HCT116 (cell line): ENCODE data around the gene CNGA3. TPM values are rescaled to one million over a fixed set of nuclear protein-coding genes. Genes with fewer than 3 reads are reported as not detected.

Experiments used
- ATAC-seq: fragments of 200-7000 bp; cut with Tn5 transposase; 2 replicates; pipeline ENCODE4 v1.9.1; 2020; ENCODE audit warnings: mild to moderate bottlenecking, moderate library complexity
- BruUV-seq: library from RNA; stranded (reverse); fragments of 400-500 nt; replicated peaks from 2 replicates; lab custom pipeline; 2021; lab: Mats Ljungman, UMichigan
- CTCF ChIA-PET: fragments of 300-600 bp; sonication (Branson Sonifier 250); formaldehyde crosslinking; loops from one replicate; lab custom pipeline; 2021; ENCODE audit warnings: antibody characterized with exemption; lab: Charles Lee
- POLR2A ChIA-PET: fragments of 300-600, 350-600 bp; sonication (Branson Sonifier 250); formaldehyde crosslinking; loops from one replicate; lab custom pipeline; 2021; ENCODE audit warnings: antibody characterized with exemption; lab: Charles Lee
- RAD21 ChIA-PET, 2 experiments: fragments of 300-600 bp; sonication (Branson Sonifier 250); formaldehyde crosslinking; loops; one replicate each; lab custom pipeline; 2023; ENCODE audit warnings: low total read pairs in 2 of 2; ENCODE audit not compliant: uncharacterized antibody in 2 of 2, unreplicated experiment in 2 of 2, low non-redundant PET in 1 of 2; lab: Charles Lee
- DNase-seq: peaks from one replicate; pipeline ENCODE4 v3.0.0-alpha.2; 2010; ENCODE audit warnings: low read depth, low spot score
- H2AFZ ChIP-seq: fragments of 200-600 bp; shearing (Covaris generic), sonication (generic); 2 replicates; pipeline ENCODE4 v1.6.1; 2017; ENCODE audit warnings: low read depth, mixed run types, mixed read lengths, antibody characterized with exemption, low read length; ENCODE audit not compliant: poor library complexity, severe bottlenecking
- H3K27ac ChIP-seq: 2 replicates; pipeline ENCODE4 v1.5.1; 2012; ENCODE audit warnings: low read depth, low read length
- H3K27me3 ChIP-seq: fragments of 200-600 bp; sonication (generic); 2 replicates; pipeline ENCODE4 v1.6.1; 2016; ENCODE audit warnings: mixed run types, low read length, mixed read lengths; ENCODE audit not compliant: insufficient read depth
- H3K36me3 ChIP-seq, 2 experiments: fragments of 200-500 bp in 1 of 2; fragments of 200-600 bp in 1 of 2; sonication (Bioruptor generic) in 1 of 2; sonication (generic) in 1 of 2; 2 replicates each; pipeline versions ENCODE4 v1.5.1 to v1.6.1; 2014 to 2016; ENCODE audit warnings: low read length in 2 of 2, inconsistent platforms in 1 of 2, mixed read lengths in 1 of 2, mixed run types in 1 of 2; ENCODE audit not compliant: insufficient read depth in 2 of 2, control insufficient read depth in 1 of 2
- H3K4me1 ChIP-seq, 2 experiments: fragments of 200-600 bp in 1 of 2; sonication (generic) in 1 of 2; 2 replicates each; pipeline versions ENCODE4 v1.5.1 to v1.6.1; 2012 to 2017; ENCODE audit warnings: low read length in 2 of 2, inconsistent platforms in 1 of 2, mild to moderate bottlenecking in 1 of 2, mixed read lengths in 1 of 2, mixed run types in 1 of 2, moderate library complexity in 1 of 2; ENCODE audit not compliant: insufficient read depth in 2 of 2, control insufficient read depth in 1 of 2
- H3K4me2 ChIP-seq: fragments of 200-600 bp; sonication (generic); 2 replicates; pipeline ENCODE4 v1.6.1; 2017; ENCODE audit warnings: mixed run types, low read length, mixed read lengths
- H3K4me3 ChIP-seq, 2 experiments: fragments of 200-600 bp in 1 of 2; sonication (generic) in 1 of 2; replicated peaks in 1 of 2; 2 replicates each; pipeline ENCODE4 v1.5.1; 2011 to 2016; ENCODE audit warnings: low read length in 2 of 2, control low read depth in 1 of 2, low read depth in 1 of 2, mild to moderate bottlenecking in 1 of 2, mixed read lengths in 1 of 2, mixed run types in 1 of 2
- H3K79me2 ChIP-seq: fragments of 200-600 bp; sonication (generic); 2 replicates; pipeline ENCODE4 v1.6.1; 2017; ENCODE audit warnings: mild to moderate bottlenecking, mixed run types, low read length, moderate library complexity, mixed read lengths; ENCODE audit not compliant: insufficient read depth
- H3K9ac ChIP-seq: fragments of 200-600 bp; sonication (generic); 2 replicates; pipeline ENCODE4 v1.6.1; 2016; ENCODE audit warnings: low read length, mixed read lengths
- H3K9me2 ChIP-seq: fragments of 200-600 bp; sonication (generic), shearing (Covaris generic); 2 replicates; pipeline ENCODE4 v1.6.1; 2017; ENCODE audit warnings: mixed run types, mild to moderate bottlenecking, moderate library complexity; ENCODE audit not compliant: insufficient read depth
- H3K9me3 ChIP-seq, 2 experiments: fragments of 200-500 bp in 1 of 2; fragments of 200-600 bp in 1 of 2; sonication (Bioruptor generic) in 1 of 2; sonication (generic) in 1 of 2; 2 replicates each; pipeline ENCODE4 v1.6.1; 2014 to 2017; ENCODE audit warnings: low read length in 2 of 2, mixed read lengths in 2 of 2, inconsistent platforms in 1 of 2, low read depth in 1 of 2, mild to moderate bottlenecking in 1 of 2, mixed run types in 1 of 2, moderate library complexity in 1 of 2; ENCODE audit not compliant: control insufficient read depth in 1 of 2, insufficient read depth in 1 of 2
- H4K20me1 ChIP-seq: fragments of 200-600 bp; sonication (generic), shearing (Covaris generic); 2 replicates; pipeline ENCODE4 v1.6.1; 2017; ENCODE audit warnings: mixed run types, mild to moderate bottlenecking, moderate library complexity; ENCODE audit not compliant: insufficient read depth
- ATF3 ChIP-seq: IDR thresholded peaks from 2 replicates; pipeline ENCODE4 v1.6.1; 2012
- CEBPB ChIP-seq: IDR thresholded peaks from 2 replicates; pipeline ENCODE4 v1.6.1; 2012; ENCODE audit warnings: low read depth
- EGR1 ChIP-seq: IDR thresholded peaks from 2 replicates; pipeline ENCODE4 v1.6.1; 2012; ENCODE audit warnings: low read depth
- ELF1 ChIP-seq: IDR thresholded peaks from 2 replicates; pipeline ENCODE4 v1.6.1; 2012; ENCODE audit warnings: low read depth, borderline replicate concordance
- EZH2 ChIP-seq: fragments of 200-600 bp; sonication (generic); IDR thresholded peaks from 2 replicates; pipeline ENCODE4 v1.6.1; 2017; ENCODE audit warnings: antibody characterized with exemption, mixed run types
- EZH2phosphoT487 ChIP-seq: fragments of 200-600 bp; IDR thresholded peaks from 2 replicates; pipeline ENCODE4 v1.6.1; 2018; ENCODE audit warnings: antibody characterized with exemption, borderline replicate concordance
- POLR2A ChIP-seq: IDR thresholded peaks from 2 replicates; pipeline ENCODE4 v1.7.0; 2011; ENCODE audit warnings: borderline replicate concordance; ENCODE audit not compliant: insufficient read depth, insufficient read length; ENCODE audit errors: extremely low read depth
- POLR2AphosphoS5 ChIP-seq: IDR thresholded peaks from 2 replicates; pipeline ENCODE4 v1.6.1; 2011; ENCODE audit warnings: mild to moderate bottlenecking, low read depth, low read length, moderate library complexity
- RAD21 ChIP-seq: IDR thresholded peaks from 2 replicates; pipeline ENCODE4 v1.6.1; 2012; ENCODE audit warnings: low read depth, mild to moderate bottlenecking
- REST ChIP-seq: IDR thresholded peaks from 2 replicates; pipeline ENCODE4 v1.6.1; 2012; ENCODE audit warnings: low read depth
- SIN3A ChIP-seq: IDR thresholded peaks from 2 replicates; pipeline ENCODE4 v1.6.1; 2012; ENCODE audit warnings: low read depth
- SP1 ChIP-seq: IDR thresholded peaks from 2 replicates; pipeline ENCODE4 v1.6.1; 2012; ENCODE audit warnings: low read depth
- SRF ChIP-seq: IDR thresholded peaks from 2 replicates; pipeline ENCODE4 v1.6.1; 2012; ENCODE audit warnings: low read depth
- TCF7L2 ChIP-seq: IDR thresholded peaks from 2 replicates; pipeline ENCODE4 v1.7.0; 2011; ENCODE audit warnings: borderline replicate concordance, inconsistent platforms; ENCODE audit not compliant: insufficient read depth, insufficient read length; ENCODE audit errors: extremely low read depth
- YY1 ChIP-seq: IDR thresholded peaks from 2 replicates; pipeline ENCODE4 v1.6.1; 2011; ENCODE audit warnings: low read length, low read depth, moderate library complexity, mild to moderate bottlenecking; ENCODE audit not compliant: insufficient replicate concordance; ENCODE audit errors: extremely low read depth
- ZFX ChIP-seq: fragments of 450-650 bp; IDR thresholded peaks from 2 replicates; pipeline ENCODE4 v1.6.1; 2017
- ZNF274 ChIP-seq: fragments of 200-500 bp; sonication (Bioruptor generic); IDR thresholded peaks from 2 replicates; pipeline ENCODE4 v1.6.1; 2014; ENCODE audit warnings: mild to moderate bottlenecking, low read depth, low read length, inconsistent platforms
- intact Hi-C: fragments of 100-400 bp; cut with micrococcal nuclease; formaldehyde crosslinking; loops from 2 replicates; pipeline ENCODE4 v1.10.0; 2022
- total RNA-seq: library from RNA; stranded (reverse); gene quantifications from one replicate; pipeline ENCODE4 v1.2.1, GENCODE V29; 2021; ENCODE audit not compliant: unreplicated experiment

The CNGA3 gene
- total RNA-seq, 1 experiment from 2014 or later: not detected

DNA sequence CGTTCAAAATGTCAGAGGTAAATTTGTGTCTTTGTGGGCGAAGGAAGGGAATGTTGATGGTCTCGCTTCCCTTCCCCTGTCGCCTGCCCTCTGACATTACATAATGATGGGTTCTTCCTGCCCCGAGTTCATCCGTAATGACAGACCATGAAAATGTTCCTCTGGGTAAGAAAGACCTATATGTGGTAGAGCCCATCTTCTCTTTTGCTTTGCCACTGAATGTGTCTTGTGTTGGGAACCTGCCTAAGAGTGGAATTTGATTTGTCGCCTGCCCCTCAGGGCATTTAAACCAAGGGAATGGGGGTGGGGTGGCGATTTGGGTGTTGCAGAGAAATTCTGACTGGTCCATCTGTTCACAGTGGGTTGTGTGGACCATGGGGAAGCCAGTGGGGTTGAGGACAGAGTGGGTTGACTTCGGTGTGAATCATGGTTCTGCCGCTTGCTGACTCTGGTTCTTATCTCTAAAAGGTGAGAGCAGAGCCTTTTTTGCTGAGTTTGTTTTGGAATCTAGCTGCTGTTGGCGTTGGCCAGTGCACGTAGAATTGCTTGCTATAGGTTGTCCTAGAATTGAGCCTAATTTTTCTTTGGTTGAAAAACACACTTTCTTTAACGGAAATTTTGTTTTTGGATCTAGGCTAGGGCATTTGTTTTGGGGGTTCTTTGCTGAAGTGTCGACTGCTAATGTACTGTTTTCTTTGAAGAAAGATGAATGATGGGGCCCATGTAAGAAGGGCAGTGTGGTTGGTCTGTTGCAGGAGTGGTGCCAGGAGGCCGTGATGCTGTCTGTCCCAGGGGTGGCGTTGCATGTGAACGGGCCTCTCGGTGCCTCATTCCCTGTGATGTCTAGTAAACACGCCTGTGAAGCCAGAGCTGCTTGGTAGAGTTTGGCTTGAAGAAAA lies 99.7 kb downstream of the CNGA3 start (continued):
- TF ChIP-seq REST: no peak
- TF ChIP-seq SIN3A: no peak
- TF ChIP-seq SRF: no peak
- TF ChIP-seq TCF7L2: no peak
- no peak for TF ChIP-seq POLR2A
- no peak for TF ChIP-seq EZH2phosphoT487

DNA sequence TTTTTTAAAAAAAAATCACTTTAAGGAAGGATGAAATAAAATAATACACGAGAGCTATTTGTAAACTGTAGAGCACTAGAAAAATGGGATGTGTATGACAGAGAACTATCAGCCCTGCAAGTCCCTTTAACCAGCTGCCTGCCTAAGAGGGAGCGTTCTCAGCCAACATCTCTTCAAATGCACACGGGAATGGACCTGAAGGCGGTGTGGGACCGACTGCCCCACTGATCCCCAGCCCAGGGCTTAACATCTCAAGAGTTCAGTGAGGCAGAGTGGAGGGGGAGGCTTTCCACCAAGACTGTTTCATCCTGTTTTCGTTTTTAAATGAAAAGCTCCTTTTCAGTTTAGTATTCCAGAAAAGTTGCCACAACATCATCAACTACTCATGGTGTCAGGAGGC lies 100.6 kb downstream of the CNGA3 start:
- POLR2A ChIA-PET: no interaction called here
- CTCF ChIA-PET: interaction anchor here (1.1 kb wide), 1 partner anchor 41 kb away, joined by 3 read pairs; no protein-coding TSS in a partner anchor
- H3K4me3 ChIP-seq: no peak overlapping the region

More for the DNA sequence above, 100.6 kb downstream of the CNGA3 start:
- intact Hi-C loops: no loop called here
- BruUV-seq: no TSS peak
- no peaks in the 10 kb centered on the region for H3K9me3 ChIP-seq
- H3K79me2 ChIP-seq: peaks cover 45% of the 10 kb centered on the region
- no peak overlapping the region for H3K27ac ChIP-seq
- H4K20me1 ChIP-seq: no peaks in the 10 kb centered on the region
- RAD21 ChIA-PET: no interaction called here
- H3K9ac ChIP-seq: no peak overlapping the region
- no peak overlapping the region for H2AFZ ChIP-seq
- H3K4me1 ChIP-seq: peaks cover 5 to 17% of the 10 kb centered on the region in 2 experiments; a peak in 3 of 4 replicates
- TF ChIP-seq ELF1 (no peak), TCF7L2 (no peak), YY1 (no peak), POLR2AphosphoS5 (no peak), ZNF274 (no peak), POLR2A (no peak), ZFX (no peak), SRF (no peak), ATF3 (no peak), EZH2phosphoT487 (no peak), SP1 (no peak), RAD21 (no peak), CEBPB (no peak), REST (no peak), EGR1 (no peak), EZH2 (no peak)
- no peak for DNase-seq
- H3K36me3 ChIP-seq: no peaks in the 10 kb centered on the region
- no peak for ATAC-seq
- no peaks in the 10 kb centered on the region for H3K27me3 ChIP-seq
- H3K4me2 ChIP-seq: no peak overlapping the region
- no peaks in the 10 kb centered on the region for H3K9me2 ChIP-seq
